ENCODE results near the gene LCTL. TPM values are rescaled to one million over a fixed set of nuclear protein-coding genes. Genes with fewer than 3 reads are reported as not detected.

LCTL gene
- total and polyA plus RNA-seq, 2 of the 8 experiments (the other 6 are each of a cell fraction or from before 2014, with no cell fraction given) = 5.5 to 6.2 TPM

GRCh38 chr15:66503780-66504562 is 61.8 kb downstream of the LCTL start:
- H2BK20ac ChIP-seq (ENCODE audit: low read length) = no peak overlapping the region
- H3K27me3 ChIP-seq (replicated peaks in 1 of 4; ENCODE audit: control insufficient read depth in 3 of 4, extremely low read depth in 1 of 4, insufficient read depth in 3 of 4, low read length in 3 of 4) = no peaks in the 10 kb centered on the region
- peak overlapping the region; percentile 69 for H4K5ac ChIP-seq (ENCODE audit: insufficient read length, low read depth, low read length)
- peak overlapping the region; percentile 95 for H3K14ac ChIP-seq (ENCODE audit: insufficient read length)
- DNase-seq (ENCODE audit: low read depth in 1 of 2, low spot score in 2 of 2) (no peak), FAIRE-seq (no peak)
- CTCF ChIA-PET (ENCODE audit: partially characterized antibody) = interaction anchor here (0.8 kb wide), 1 partner anchor 74 kb away, joined by 3 read pairs; no protein-coding TSS in a partner anchor
- H4K91ac ChIP-seq (replicated peaks; ENCODE audit: insufficient read length, low read length) = peak overlapping the region; percentile 91
- H4K20me1 ChIP-seq (replicated peaks in 1 of 2; ENCODE audit: control insufficient read depth in 1 of 2, insufficient read depth in 2 of 2, low read length in 2 of 2) = peaks cover 0 to 4% of the 10 kb centered on the region in 2 experiments
- H3K27ac ChIP-seq (ENCODE audit: low read depth, low read length) = peak overlapping the region; percentile 93
- H2AFZ ChIP-seq (ENCODE audit: low read length) = no peak overlapping the region
- H3K36me3 ChIP-seq (ENCODE audit: control insufficient read depth in 2 of 4, insufficient read depth in 4 of 4, low read length in 3 of 4) = peaks cover 35 to 45% (median 43%) of the 10 kb centered on the region in 4 experiments
- no peak overlapping the region for H2BK12ac ChIP-seq (ENCODE audit: low read depth, low read length)
- no peak overlapping the region for H3K23ac ChIP-seq (ENCODE audit: insufficient read length)
- no peak overlapping the region for H2BK15ac ChIP-seq (ENCODE audit: low read length)
- H3K79me1 ChIP-seq (ENCODE audit: low read depth, low read length) = peaks cover 4% of the 10 kb centered on the region
- H2AK5ac ChIP-seq (ENCODE audit: low read depth, low read length) = peak overlapping the region; percentile 76; the same call in 1 of the 2 replicates
- peak overlapping the region; percentile 95 to 100 (median 99) for H3K4me3 ChIP-seq (ENCODE audit: extremely low read depth in 1 of 4, insufficient read depth in 2 of 4, low read depth in 3 of 4, low read length in 4 of 4)
- H3K4me1 ChIP-seq (replicated peaks in 1 of 4; ENCODE audit: control insufficient read depth in 3 of 4, insufficient read depth in 4 of 4, low read length in 3 of 4) = peaks cover 0 to 6% (median 5%) of the 10 kb centered on the region in 4 experiments; a peak in 4 of 7 replicates
- peak overlapping the region; percentile 92 for H3K56ac ChIP-seq (replicated peaks; ENCODE audit: insufficient read length, low read depth, low read length)
- H2BK120ac ChIP-seq (replicated peaks; ENCODE audit: low read depth, low read length) = no peak overlapping the region
- POLR2A ChIA-PET (ENCODE audit: partially characterized antibody) = interaction anchor here (0.6 to 4.7 kb wide), 30 partner anchors 10 to 211 kb away, joined by 3 to 52 read pairs (median 5); partner anchors contain the start of genes DIS3L, LCTL, MAP2K1 and SMAD6
- H3K18ac ChIP-seq (ENCODE audit: extremely low read depth, low read length) = peak overlapping the region; percentile 79
- H3K79me2 ChIP-seq (ENCODE audit: control insufficient read depth in 1 of 2, insufficient read depth in 2 of 2, low read length in 2 of 2) = peaks cover 20 to 69% of the 10 kb centered on the region in 2 experiments
- peak overlapping the region; percentile 93 to 99 (median 96) for H3K9ac ChIP-seq (replicated peaks in 1 of 4; ENCODE audit: extremely low read depth in 1 of 4, low read depth in 3 of 4, low read length in 3 of 4)
- H3K4ac ChIP-seq (replicated peaks; ENCODE audit: insufficient read length, low read depth, low read length) = peak overlapping the region; percentile 94
- no peaks in the 10 kb centered on the region for H3K9me3 ChIP-seq (ENCODE audit: insufficient read depth in 2 of 2, low read depth in 1 of 2, low read length in 1 of 2)
- H3K23me2 ChIP-seq (ENCODE audit: low read depth, low read length) = peaks cover 12% of the 10 kb centered on the region
- H2BK5ac ChIP-seq (ENCODE audit: low read depth, low read length) = peak overlapping the region; percentile 93
- H3K4me2 ChIP-seq (ENCODE audit: insufficient read depth in 1 of 2, low read depth in 2 of 2, low read length in 2 of 2) = peak overlapping the region; percentile 85 to 93
- peak; percentile 24; the same call in 1 of the 2 replicates for TF ChIP-seq POLR2AphosphoS5 (IDR thresholded peaks at IDR 0.05; ENCODE audit: low read depth, low read length)
- no peak for TF ChIP-seq ASH2L (IDR thresholded peaks at IDR 0.05; ENCODE audit: low read length)
- peak overlapping the region; percentile 90; the same call in 1 of the 2 replicates for H4K8ac ChIP-seq (ENCODE audit: extremely low read depth, insufficient read depth, low read length)
- 4% methylated on average over 12 of the region's 12 CpGs; no CpG with 5 or more reads in 1 of the 2 experiments for WGBS, 2 experiments (ENCODE audit: extremely low coverage in 1 of 2, insufficient coverage in 1 of 2, insufficient read length in 1 of 2, insufficient replicate concordance in 2 of 2, low coverage in 1 of 2, low lambda C conversion rate in 2 of 2, missing lambda C conversion rate in 1 of 2)

Measured in H1 (cell line).